ENCODE data around the gene OLFM2.

- TF ChIP-seq ZNF274 (IDR thresholded peaks at IDR 0.05; ENCODE audit: low read depth, low read length) (no peak), YY1 (IDR thresholded peaks at IDR 0.05; ENCODE audit: insufficient read depth, insufficient read length) (no peak), SUZ12 (IDR thresholded peaks at IDR 0.05; ENCODE audit: extremely low read depth, insufficient read depth, insufficient read length) (no peak)
Measured at GRCh38 chr19:9923440-9923839, 12.9 kb downstream of the OLFM2 start.
